LNCAP (cell line): ENCODE measurements around the gene CYP3A5.

ENCODE experiments used
- CTCF ChIP-seq: fragments of 450-650 bp; IDR thresholded peaks from 2 replicates; pipeline ENCODE4 v1.5.1; 2017; ENCODE audit warnings: mild to moderate bottlenecking

The CYP3A5 gene

GRCh38 chr7:99623091-99623693 lies 56.6 kb downstream of the CYP3A5 start:
- no peak for TF ChIP-seq CTCF

- TF ChIP-seq CTCF: no peak
Observed at GRCh38 chr7:99622596-99622995, 57.2 kb downstream of the CYP3A5 start.

GRCh38 chr7:99621271-99621670 lies 58.5 kb downstream of the CYP3A5 start:
- no peak for TF ChIP-seq CTCF

- TF ChIP-seq CTCF: no peak
Observed at GRCh38 chr7:99619571-99620130, 60.1 kb downstream of the CYP3A5 start.

GRCh38 chr7:99618726-99619125 lies 61.1 kb downstream of the CYP3A5 start:
- TF ChIP-seq CTCF: no peak

GRCh38 chr7:99617192-99617781 lies 62.5 kb downstream of the CYP3A5 start:
- TF ChIP-seq CTCF: no peak

GRCh38 chr7:99616359-99617191 lies 63.2 kb downstream of the CYP3A5 start, which contains the start of gene ZSCAN25:
TSS of gene ZSCAN25 (plus strand) at chr7:99616946. CDS start at chr7:99619607, 2,661 bp downstream.
- TF ChIP-seq CTCF: peak; percentile 48
